Loucy (cell line): ENCODE data around the gene IGFLR1.

Source experiments
- H2AFZ ChIP-seq: fragments of 200-600 bp; sonication (generic); 2 replicates; pipeline ENCODE4 v1.6.0; 2016; ENCODE audit warnings: antibody characterized with exemption, mild to moderate bottlenecking, low read length, moderate library complexity
- H3F3A ChIP-seq: fragments of 200-600 bp; 2 replicates; pipeline ENCODE4 v1.6.0; 2016; ENCODE audit warnings: antibody characterized with exemption, low read depth, mild to moderate bottlenecking
- H3K27me3 ChIP-seq: fragments of 200-600 bp; sonication (generic); 2 replicates; pipeline ENCODE4 v1.6.1; 2014; ENCODE audit warnings: low read length, mild to moderate bottlenecking; ENCODE audit not compliant: insufficient read depth, poor library complexity, severe bottlenecking
- H3K36me3 ChIP-seq: fragments of 200-600 bp; sonication (generic); 2 replicates; pipeline ENCODE4 v1.6.1; 2016; ENCODE audit warnings: low read length; ENCODE audit not compliant: insufficient read depth
- H3K4me1 ChIP-seq: fragments of 200-600 bp; sonication (generic); 2 replicates; pipeline ENCODE4 v1.5.1; 2014; ENCODE audit warnings: low read length, mild to moderate bottlenecking; ENCODE audit not compliant: insufficient read depth, poor library complexity, severe bottlenecking
- H3K4me2 ChIP-seq: fragments of 200-600 bp; sonication (generic); 2 replicates; pipeline ENCODE4 v1.6.0; 2014; ENCODE audit warnings: antibody characterized with exemption, low read length, low read depth, mild to moderate bottlenecking; ENCODE audit not compliant: poor library complexity, severe bottlenecking
- H3K4me3 ChIP-seq: fragments of 200-600 bp; sonication (generic); 2 replicates; pipeline ENCODE4 v1.5.1; 2014; ENCODE audit warnings: low read length, mild to moderate bottlenecking, mixed read lengths; ENCODE audit not compliant: poor library complexity, severe bottlenecking
- H3K79me2 ChIP-seq: fragments of 200-600 bp; sonication (generic); 2 replicates; pipeline ENCODE4 v1.6.1; 2014; ENCODE audit warnings: low read length; ENCODE audit not compliant: insufficient read depth
- H3K9ac ChIP-seq: fragments of 200-600 bp; sonication (generic); 2 replicates; pipeline ENCODE4 v1.6.0; 2014; ENCODE audit warnings: mild to moderate bottlenecking, low read depth, low read length, moderate library complexity; ENCODE audit not compliant: poor library complexity, severe bottlenecking
- H3K9me2 ChIP-seq: fragments of 200-600 bp; sonication (generic); replicated peaks from 2 replicates; pipeline ENCODE4 v1.6.1; 2016; ENCODE audit warnings: low read depth, low read length, mixed read lengths
- H3K9me3 ChIP-seq: fragments of 200-600 bp; sonication (generic); 2 replicates; pipeline ENCODE4 v1.6.1; 2014; ENCODE audit warnings: mild to moderate bottlenecking, antibody characterized with exemption, low read length, low read depth; ENCODE audit not compliant: insufficient read depth
- H4K20me1 ChIP-seq: fragments of 200-600 bp; sonication (generic); 2 replicates; pipeline ENCODE4 v1.6.0; 2014; ENCODE audit warnings: antibody characterized with exemption, low read length, mild to moderate bottlenecking; ENCODE audit not compliant: insufficient read depth, poor library complexity, severe bottlenecking
- CTCF ChIP-seq: fragments of 200-600 bp; sonication (generic); conservative IDR thresholded peaks from 2 replicates; pipeline ENCODE4 v1.5.1; 2014; ENCODE audit warnings: mild to moderate bottlenecking, antibody characterized with exemption, low read length
- EZH2phosphoT487 ChIP-seq: fragments of 200-600 bp; IDR thresholded peaks from 2 replicates; pipeline ENCODE4 v1.6.1; 2018; ENCODE audit warnings: antibody characterized with exemption, mild to moderate bottlenecking, moderate library complexity, borderline replicate concordance

The IGFLR1 gene

GRCh38 chr19:35768082-35768421, 25.8 kb upstream of the IGFLR1 start:
- Histone ChIP-seq H3K9me3 (no peaks in the 10 kb centered on the region), H3K4me1 (no peaks in the 10 kb centered on the region), H3K4me3 (no peak overlapping the region), H3K27me3 (no peaks in the 10 kb centered on the region), H3K9me2 (no peaks in the 10 kb centered on the region), H2AFZ (no peak overlapping the region), H3F3A (no peaks in the 10 kb centered on the region), H4K20me1 (no peaks in the 10 kb centered on the region), H3K4me2 (no peak overlapping the region), H3K9ac (no peak overlapping the region), H3K79me2 (no peaks in the 10 kb centered on the region), H3K36me3 (no peaks in the 10 kb centered on the region)
- TF ChIP-seq EZH2phosphoT487 (no peak), CTCF (no peak)

- Histone ChIP-seq H3K4me2 (no peak overlapping the region), H3K9me2 (no peaks in the 10 kb centered on the region), H4K20me1 (no peaks in the 10 kb centered on the region), H3K79me2 (no peaks in the 10 kb centered on the region), H3K36me3 (no peaks in the 10 kb centered on the region), H3K4me1 (no peaks in the 10 kb centered on the region), H2AFZ (no peak overlapping the region), H3K9ac (no peak overlapping the region), H3K4me3 (no peak overlapping the region), H3K9me3 (no peaks in the 10 kb centered on the region), H3F3A (no peaks in the 10 kb centered on the region), H3K27me3 (no peaks in the 10 kb centered on the region)
- TF ChIP-seq EZH2phosphoT487 = no peak
- TF ChIP-seq CTCF = no peak
These were observed 25.2 kb upstream of the IGFLR1 start for GRCh38 chr19:35767288-35768081.

- no peak overlapping the region for H2AFZ ChIP-seq
- H3K36me3 ChIP-seq = no peaks in the 10 kb centered on the region
- no peaks in the 10 kb centered on the region for H4K20me1 ChIP-seq
- no peaks in the 10 kb centered on the region for H3K9me2 ChIP-seq
- no peaks in the 10 kb centered on the region for H3K27me3 ChIP-seq
- H3F3A ChIP-seq = no peaks in the 10 kb centered on the region
- H3K9ac ChIP-seq = no peak overlapping the region
- no peaks in the 10 kb centered on the region for H3K4me1 ChIP-seq
- H3K4me3 ChIP-seq = no peak overlapping the region
- no peaks in the 10 kb centered on the region for H3K79me2 ChIP-seq
- TF ChIP-seq CTCF (no peak), EZH2phosphoT487 (no peak)
- no peaks in the 10 kb centered on the region for H3K9me3 ChIP-seq
- H3K4me2 ChIP-seq = no peak overlapping the region
These were observed 24.4 kb upstream of the IGFLR1 start for GRCh38 chr19:35766571-35767104.
